Measurements from ENCODE around the gene CIITA.
"Not testable (repeated sequence)": the region's sequence is repeated elsewhere in the genome, so short reads cannot be mapped to it uniquely, and the experiment has no call there.

CIITA gene

DNA sequence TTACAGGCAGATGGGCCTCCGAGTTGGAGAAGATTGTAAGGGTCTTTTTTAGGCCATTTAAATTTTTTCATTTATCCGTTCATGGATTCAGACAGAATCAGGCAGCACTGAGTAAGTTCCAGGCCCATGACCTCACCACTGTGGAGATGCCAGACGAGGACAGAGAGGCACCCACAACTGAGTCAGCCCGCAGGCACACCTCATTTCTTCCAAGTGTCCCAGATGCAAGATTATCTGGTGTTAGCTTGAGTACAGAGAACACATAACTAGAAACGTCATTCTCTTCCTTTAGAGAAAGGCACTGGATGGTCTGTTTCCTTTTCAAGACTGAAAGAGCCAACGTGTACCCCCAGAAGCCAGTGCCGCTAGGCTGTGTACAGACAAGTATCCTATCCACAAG is 84.2 kb downstream of the CIITA start:
- no peak overlapping the region for H3K4me3 ChIP-seq (ENCODE audit: low read depth, low read length)
- DNase-seq (ENCODE audit: low read depth), result peak; percentile 74
- no peak for TF ChIP-seq CTCF (conservative IDR thresholded peaks at IDR 0.05; ENCODE audit: low read depth, low read length)

DNA sequence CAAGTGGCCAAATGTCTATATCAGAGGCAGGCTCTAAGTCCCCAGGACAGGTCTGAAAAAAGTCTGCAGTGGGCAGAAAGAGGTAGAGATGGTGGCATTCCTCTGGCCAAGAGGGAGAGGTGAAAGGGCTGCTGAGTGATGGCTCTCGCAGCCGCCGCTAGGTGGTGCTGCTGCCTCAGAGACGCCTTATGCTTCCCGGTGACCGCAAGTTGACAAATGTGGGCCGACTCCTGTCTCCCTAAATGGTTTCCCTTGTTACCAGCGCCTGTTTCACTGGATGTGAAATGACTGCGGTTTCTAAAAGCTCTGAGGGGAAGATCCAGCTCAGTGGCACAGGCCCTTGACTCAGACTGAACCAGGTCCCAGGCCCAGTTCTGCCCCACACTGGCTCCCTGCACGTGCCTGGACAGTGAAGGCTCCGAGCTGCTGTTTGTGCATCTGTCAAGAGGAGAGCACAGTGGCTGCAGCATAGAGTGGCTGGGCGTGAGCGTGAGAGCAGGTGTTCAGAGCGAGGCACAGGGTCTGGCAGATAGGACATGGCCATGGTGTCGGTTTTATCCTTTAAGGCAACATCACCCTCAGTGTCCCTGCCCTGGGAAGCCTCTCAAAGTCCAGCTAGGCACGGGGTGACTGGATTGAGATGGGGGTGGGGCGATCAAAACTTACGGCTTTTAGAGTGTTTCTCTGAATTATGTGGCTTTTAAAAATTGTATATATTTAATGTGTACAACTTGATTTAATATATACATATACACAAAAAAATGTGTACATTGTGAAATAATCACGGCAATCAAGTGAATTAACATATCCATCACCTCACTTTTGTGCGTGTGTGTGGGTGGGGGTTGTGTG is 87.3 kb downstream of the CIITA start:
- DNase-seq (ENCODE audit: low read depth), result peak; percentile 81
- H3K4me3 ChIP-seq (ENCODE audit: low read depth, low read length), result no peak overlapping the region
- TF ChIP-seq CTCF (conservative IDR thresholded peaks at IDR 0.05; ENCODE audit: low read depth, low read length), result peak; percentile 96

DNA sequence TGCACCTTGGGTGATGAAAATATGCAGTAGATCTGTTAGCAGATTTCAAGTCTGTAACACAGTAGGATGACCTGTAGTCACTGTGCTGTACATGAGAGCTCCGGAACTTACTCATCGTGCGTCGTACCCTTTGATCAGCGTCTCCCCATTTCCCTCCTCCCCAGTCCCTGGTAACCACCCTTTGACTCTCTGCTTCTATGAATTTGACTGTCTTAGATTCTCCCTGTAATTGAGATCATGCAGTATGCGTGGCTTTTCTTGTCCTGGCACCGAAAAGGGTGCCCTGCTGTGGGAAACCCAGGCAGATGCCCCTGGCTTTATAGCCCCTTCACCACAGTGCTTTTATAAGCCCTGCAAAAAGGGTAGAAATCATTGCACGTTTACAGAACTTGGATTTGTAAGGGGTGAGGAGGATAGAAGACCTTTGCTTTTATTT is 87.9 kb downstream of the CIITA start:
- no peak overlapping the region for H3K4me3 ChIP-seq (ENCODE audit: low read depth, low read length)
- DNase-seq (ENCODE audit: low read depth), result no peak
- TF ChIP-seq CTCF (conservative IDR thresholded peaks at IDR 0.05; ENCODE audit: low read depth, low read length), result no peak

DNA sequence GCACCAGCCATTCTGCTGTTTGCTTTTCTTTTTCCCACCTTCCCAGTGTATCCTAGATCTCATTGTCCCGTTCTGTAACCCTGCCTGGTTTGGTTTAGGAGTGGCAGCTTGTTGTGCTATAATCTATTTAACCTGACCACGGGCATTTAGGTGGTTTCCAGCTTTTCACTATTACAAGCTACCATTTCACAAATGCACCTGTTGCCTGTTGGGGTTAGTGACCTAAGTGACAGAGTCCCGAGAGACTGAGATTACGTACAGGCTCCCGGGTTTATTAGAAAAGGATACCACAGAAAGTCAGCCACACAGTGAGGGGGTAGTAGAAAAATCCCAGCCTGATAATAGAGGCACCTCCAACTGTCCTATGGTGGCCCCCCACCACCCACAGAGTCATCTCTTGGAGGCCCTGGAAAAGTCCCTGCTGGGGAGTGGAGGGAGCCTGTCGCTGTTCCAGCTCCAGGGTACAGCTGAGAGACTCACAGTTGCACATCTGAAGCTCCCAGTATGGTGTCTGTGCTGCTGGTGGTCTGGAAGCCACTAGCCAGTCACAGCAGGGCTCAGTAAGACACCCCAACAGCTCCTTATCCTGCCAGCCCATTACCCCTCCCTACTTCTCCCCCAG is 88.5 kb downstream of the CIITA start:
- no peak overlapping the region for H3K4me3 ChIP-seq (ENCODE audit: low read depth, low read length)
- DNase-seq (ENCODE audit: low read depth), result no peak
- TF ChIP-seq CTCF (conservative IDR thresholded peaks at IDR 0.05; ENCODE audit: low read depth, low read length), result no peak

DNA sequence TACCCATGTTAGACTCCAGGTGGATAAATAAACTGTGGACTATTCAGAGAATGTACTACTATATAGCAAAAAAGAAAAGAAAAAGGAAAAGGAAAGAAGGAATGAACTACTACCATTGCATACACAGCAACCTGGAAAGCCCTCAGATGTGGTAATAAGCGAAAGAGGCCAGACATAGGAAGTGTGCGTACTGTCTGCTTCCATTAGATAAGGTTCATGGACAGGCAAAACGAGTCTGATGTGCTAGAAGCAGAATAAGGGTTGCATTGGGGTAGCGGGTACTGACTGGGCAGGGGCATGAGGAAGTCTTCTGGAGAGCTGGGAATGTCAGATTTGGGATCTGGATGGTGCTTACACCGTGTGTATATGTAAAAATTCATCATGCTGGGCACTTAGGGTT is 89.1 kb downstream of the CIITA start:
- no peak for TF ChIP-seq CTCF (conservative IDR thresholded peaks at IDR 0.05; ENCODE audit: low read depth, low read length)
- DNase-seq (ENCODE audit: low read depth), result no peak
- no peak overlapping the region for H3K4me3 ChIP-seq (ENCODE audit: low read depth, low read length)

- DNase-seq (ENCODE audit: low read depth), result not testable (repeated sequence)
Measured at GRCh38 chr16:10966559-10966958, 89.6 kb downstream of the CIITA start.

GRCh38 chr16:10967986-10968385 is 91.0 kb downstream of the CIITA start:
- DNase-seq (ENCODE audit: low read depth), result no peak
- no peak overlapping the region for H3K4me3 ChIP-seq (ENCODE audit: low read depth, low read length)
- TF ChIP-seq CTCF (conservative IDR thresholded peaks at IDR 0.05; ENCODE audit: low read depth, low read length), result no peak

More at GRCh38 chr16:10966559-10966958, 89.6 kb downstream of the CIITA start:
- not testable (repeated sequence) for H3K4me3 ChIP-seq (ENCODE audit: low read depth, low read length)
